ENCODE measurements around the gene MYPOP.
"Not testable (repeated sequence)": the region's sequence is repeated elsewhere in the genome, so short reads cannot be mapped to it uniquely, and the experiment has no call there.

Gene MYPOP

DNA sequence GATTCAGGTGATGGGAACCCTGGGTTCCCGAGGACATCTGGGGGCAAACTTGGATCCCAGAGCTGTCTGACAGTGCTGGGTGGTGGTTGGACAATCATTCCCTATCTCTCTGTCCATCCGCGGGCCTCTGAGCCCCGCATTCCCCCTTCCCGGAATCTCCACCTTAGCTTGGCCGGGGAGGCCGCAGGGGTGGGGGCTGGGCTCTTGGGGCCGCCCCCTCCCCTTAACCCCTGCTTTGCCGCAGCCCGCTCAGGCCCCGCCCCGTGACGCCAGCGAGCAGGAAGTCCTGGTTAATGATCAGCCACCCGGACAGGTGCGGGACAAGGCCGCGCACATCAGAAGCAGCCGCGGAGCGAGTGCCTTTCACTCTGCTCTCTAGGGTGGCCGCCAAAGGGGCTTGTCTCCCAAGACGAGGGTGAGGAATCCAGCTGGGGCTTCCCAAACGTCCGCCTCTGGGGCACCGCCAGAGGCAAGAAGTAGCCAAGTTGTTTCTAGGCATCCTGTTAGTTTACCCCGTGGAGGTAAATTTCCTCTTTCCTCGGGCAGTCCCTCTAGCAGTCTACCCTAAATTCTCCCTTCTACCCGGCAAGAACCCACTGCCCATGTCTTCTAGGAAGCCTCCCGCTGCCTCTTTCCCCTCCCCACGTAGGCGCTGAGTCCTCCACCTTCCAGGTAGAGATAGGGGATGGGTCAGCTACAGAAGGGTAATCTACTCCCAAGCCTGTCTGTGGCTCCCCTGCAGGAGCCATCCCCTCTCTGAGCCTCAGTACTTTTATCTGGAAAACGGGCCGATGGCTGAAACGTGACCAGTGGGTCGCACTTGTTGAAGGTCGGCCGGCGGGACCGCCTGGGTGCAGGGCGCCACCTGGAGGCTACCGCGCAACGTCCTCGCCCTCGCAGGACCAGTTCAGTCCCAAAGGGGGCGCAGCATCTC is 19.5 kb downstream of the MYPOP start:
- peak; percentile 81 for DNase-seq

DNA sequence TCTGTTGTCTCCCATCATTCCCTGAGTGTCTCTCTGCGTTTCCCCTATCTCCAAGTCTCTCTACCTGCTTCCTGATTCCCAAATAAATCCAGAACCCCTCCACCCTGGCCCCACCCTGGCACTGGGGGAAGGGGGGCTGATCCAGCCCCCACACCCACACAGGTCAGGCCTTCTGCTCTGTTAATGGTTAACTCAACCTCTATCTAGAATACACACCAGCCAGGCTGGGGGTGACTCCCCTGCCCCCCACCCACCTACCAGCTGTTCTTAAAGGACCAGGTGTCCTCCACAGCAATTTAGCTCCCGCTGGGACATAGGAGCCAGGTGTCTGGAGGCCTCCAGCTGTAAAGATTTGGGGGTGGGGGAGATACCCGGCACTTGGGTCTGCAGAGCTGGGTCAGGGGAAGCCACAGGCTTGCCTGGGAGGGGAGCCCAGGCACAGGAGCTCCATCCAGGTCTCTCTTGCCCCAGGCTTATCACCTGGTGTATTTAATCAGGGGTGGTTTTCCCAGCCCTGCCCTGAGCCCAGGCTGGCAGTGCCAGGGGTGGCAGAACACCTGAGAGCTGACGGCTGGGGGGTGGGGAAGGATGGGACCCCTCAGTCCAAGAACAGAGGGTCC is 20.4 kb downstream of the MYPOP start:
- no peak for DNase-seq

DNA sequence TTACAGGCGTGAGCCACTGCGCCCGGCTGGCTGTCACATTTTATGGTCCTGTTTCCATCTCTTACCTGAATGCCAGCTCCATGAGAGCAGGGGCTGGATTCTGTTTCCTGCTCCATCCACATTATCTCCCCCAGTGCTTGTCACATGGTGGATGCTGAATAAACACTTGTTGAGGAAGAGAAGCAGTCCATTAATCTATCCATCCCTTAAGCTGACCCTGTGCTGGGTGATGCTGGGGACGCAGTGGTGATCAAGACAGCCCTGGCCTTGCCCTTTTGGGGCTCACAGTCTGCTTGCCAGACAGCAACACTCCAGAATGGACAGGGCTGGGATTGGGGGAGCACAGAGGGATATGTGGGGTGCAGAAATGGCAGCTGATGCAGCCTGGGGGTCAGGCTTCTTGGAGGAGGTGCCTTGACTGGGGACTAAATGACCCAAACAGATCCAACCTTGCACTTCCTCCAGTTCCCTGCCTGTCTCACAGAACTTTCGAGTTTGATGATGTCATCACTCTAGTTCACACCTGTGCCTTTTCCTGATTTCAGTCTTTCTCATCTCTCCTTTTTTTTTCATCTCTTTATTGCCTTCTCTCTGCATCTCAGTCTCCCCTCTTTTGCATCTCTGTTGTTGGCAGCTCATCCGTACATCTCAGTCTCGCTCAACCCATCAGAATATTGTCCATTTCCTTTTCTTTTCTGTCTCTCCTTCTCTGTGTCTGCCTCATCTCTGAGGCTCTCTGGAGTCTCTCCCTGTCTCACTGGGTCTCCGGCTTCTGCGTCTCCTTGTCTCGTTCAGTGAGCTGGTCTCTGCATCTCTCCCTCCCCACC is 21.1 kb downstream of the MYPOP start:
- no peak for DNase-seq

DNA sequence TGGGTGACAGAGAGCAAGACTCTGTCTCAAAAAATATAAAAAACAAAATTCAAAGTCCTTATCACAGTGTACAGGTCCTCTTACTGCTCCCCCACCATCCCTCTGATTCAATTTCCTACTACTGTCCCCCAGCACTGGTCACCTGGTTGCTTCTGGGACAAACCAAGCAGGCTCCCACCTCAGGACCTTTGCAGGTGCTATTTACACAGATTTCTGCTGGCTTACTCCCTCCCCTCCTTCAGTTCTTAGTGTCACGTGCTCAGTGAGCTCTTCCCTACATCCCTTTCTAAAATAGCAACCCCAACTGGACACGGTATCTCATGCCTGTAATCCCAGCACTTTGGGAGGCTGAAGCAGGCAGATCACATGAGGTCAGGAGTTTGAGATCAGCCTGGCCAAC is 22.4 kb downstream of the MYPOP start:
- DNase-seq = no peak

- no peak for DNase-seq
Observed at GRCh38 chr19:45879055-45879454, 23.4 kb downstream of the MYPOP start.

GRCh38 chr19:45878043-45878794 is 24.2 kb downstream of the MYPOP start:
- no peak for DNase-seq

DNA sequence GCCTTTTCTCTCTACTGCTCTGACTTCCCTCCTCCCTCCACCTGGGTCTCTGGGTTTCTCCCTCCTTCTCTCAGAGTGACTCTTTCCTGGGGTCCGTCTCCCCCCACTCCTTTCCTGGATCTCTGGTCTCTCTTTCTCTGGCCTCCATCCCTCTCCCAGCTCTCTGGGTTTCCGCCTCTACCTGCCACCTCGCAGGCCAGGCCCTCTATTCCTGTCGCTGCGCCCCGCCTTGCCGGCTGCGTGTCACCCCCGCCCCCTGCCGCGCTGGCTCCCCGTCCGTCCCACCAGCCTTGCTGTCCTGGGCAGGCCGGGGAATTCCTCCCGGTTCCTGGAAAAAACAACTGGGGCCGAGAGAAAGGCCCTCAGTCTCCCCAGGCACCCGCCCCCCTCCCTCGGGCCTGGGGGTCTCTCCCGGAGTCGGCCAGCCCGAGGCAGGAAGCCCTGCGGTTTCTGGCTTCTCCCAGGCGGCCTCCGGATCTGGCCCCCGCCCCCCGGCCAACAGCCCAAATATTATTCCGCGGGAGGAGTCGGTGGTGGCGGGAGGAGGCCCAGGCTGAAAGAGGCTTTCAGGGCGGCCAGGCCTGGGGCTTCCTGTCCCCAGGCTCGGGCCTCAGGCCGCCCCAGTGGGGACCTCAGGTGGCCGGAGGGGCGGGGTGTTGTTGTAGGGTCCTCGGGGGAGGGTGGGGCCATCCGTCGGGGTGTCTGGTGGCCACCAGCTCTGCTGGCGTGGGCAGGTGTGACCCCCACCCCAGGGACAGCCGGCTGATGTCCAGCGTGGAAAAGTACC is 25.8 kb downstream of the MYPOP start:
- peak; percentile 71 for DNase-seq

- no peak for DNase-seq
Observed at GRCh38 chr19:45876161-45876410, 26.3 kb downstream of the MYPOP start.

DNA sequence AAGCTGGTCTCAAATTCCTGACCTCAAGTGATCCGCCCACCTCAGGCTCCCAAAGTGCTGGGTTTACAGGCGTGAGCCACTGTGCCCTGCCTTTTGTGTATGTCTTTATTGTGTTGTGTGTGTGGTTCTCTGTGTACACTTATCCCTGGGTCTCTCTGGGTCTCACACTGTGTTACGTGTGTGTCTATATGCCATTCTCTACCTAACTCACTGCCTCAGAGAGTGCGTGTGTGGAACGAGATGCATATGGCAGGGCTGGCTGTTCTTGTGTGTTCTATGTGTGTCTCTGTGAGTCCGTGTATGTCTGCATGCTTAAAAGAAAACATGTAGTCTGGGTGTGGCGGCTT is 27.8 kb downstream of the MYPOP start:
- no peak for DNase-seq

GRCh38 chr19:45873219-45873772 is 29.1 kb downstream of the MYPOP start:
- no peak for DNase-seq

DNA sequence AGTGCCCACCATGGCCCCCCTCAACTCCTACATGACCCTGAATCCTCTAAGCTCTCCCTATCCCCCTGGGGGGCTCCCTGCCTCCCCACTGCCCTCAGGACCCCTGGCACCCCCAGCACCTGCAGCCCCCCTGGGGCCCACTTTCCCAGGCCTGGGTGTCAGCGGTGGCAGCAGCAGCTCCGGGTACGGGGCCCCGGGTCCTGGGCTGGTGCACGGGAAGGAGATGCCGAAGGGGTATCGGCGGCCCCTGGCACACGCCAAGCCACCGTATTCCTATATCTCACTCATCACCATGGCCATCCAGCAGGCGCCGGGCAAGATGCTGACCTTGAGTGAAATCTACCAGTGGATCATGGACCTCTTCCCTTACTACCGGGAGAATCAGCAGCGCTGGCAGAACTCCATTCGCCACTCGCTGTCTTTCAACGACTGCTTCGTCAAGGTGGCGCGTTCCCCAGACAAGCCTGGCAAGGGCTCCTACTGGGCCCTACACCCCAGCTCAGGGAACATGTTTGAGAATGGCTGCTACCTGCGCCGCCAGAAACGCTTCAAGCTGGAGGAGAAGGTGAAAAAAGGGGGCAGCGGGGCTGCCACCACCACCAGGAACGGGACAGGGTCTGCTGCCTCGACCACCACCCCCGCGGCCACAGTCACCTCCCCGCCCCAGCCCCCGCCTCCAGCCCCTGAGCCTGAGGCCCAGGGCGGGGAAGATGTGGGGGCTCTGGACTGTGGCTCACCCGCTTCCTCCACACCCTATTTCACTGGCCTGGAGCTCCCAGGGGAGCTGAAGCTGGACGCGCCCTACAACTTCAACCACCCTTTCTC is 30.1 kb downstream of the MYPOP start:
- no peak for DNase-seq

GRCh38 chr19:45870798-45871197 is 31.6 kb downstream of the MYPOP start:
- DNase-seq = no peak

DNA sequence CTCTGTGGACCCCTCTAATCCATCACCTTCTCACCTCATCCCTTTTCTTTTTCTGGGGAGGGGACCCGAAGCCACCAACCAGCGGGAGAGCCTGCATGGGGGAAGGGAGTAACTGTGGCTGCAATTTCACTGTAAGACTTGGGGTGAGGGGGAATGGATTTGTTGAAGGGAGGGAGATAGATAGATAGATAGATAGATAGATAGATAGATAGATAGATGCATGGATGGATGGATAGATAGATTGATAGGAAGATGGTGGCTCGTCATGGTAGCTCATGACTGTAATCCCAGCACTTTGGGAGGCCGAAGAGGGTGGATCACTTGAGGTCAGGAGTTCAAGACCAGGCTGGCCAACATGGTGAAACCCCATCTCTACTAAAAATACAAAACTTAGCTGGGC is 35.2 kb downstream of the MYPOP start:
- not testable (repeated sequence) for DNase-seq

- no peak for DNase-seq
Observed at GRCh38 chr19:45866400-45867176, 35.8 kb downstream of the MYPOP start.

- no peak for DNase-seq
Observed at GRCh38 chr19:45865269-45865948, 37.0 kb downstream of the MYPOP start.

DNA sequence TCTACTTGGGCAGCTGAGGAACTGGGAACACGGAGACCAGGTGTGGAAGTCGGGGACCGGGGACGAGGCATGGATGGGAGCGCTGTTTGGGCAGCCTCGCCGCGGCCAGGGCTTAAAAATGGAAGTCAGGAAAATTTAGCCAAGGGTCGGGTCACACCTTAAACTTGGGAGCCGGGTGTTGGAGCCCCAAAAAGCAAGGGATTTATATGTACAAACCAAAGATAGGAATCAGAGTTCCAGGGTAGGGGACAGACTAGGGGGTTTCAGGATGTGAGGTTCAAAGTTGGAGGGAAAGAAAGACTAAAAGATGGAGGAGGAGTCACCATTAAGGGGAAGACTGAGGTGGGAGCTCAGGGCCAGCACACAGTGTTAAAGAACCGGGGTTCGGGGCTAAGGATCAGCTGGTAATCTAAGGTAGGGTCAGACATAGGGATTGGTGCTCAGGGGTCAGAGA is 37.8 kb downstream of the MYPOP start:
- no peak for DNase-seq

DNA sequence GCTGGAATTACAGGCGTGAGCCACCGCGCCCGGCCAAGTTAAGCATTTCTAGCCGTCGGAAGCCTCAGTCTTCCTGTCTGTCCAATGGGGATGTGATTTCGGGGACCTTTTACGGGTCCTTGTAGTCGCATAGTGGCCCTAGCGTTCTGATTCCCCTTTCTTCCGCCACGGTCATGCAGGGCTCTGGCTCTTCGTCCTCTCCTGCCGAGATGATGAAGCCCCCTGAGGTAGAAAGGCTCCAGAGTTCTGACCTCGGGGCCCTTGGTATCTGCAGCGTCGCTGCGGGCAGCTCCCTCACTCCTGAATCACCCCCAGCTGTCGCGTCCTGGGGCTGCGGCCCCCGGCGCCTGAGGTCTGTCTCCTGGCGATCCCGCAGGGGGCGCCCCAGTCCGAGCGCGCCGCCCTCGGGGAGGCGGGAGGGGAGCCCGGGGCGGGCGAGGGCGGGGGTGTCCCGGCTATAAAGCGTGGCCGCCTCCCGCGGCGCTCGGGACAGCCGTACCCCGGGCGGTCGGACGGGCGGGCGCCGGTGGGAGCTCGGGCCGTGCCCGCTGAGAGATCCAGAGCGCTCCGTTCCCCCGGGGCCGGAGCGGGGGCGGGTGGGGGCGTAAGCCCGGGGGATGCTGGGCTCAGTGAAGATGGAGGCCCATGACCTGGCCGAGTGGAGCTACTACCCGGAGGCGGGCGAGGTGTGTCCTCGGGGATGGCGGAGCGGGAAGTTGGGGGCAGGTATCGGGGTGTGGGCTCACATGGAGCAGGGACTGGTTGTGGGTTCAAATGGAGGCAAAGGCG is 38.4 kb downstream of the MYPOP start, which contains the start of gene FOXA3:
FOXA3 (plus strand) TSS at position 487 of the 789 bp plus-strand sequence; CDS start at position 618, 131 bp downstream.
- peak; percentile 25 for DNase-seq

DNA sequence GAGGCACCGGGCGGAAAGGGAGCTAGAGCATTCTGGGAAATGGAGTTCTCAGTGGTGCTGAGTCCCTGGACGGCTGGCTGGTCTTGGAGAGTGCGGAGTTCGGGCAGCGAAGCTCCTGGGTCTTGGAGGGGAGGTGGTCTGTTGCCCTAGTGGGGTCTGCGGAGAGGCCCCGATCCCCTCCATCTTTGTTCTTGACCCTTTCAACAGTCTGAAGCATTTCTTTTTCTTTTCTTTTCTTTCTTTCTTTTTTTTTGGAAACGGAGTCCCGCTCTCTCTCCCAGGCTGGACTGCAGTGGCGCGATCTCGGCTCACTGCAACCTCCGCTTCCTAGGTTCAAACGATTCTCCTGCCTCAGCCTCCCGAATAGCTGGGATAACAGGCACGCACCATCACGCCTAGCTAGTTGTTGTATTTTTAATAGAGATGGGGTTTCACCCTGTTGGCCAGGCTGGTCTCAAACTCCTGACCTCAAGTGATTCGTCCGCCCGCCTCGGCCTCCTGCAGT is 39.0 kb downstream of the MYPOP start:
- no peak for DNase-seq

Measured in fibroblast of skin of right quadriceps (primary cell).